HEK293 (cell line): Measurements from ENCODE around the gene FGF3.

Source experiments
- KLF10 ChIP-seq: fragments of 450-650 bp; IDR thresholded peaks from 2 replicates; pipeline ENCODE4 v1.5.1; 2018; ENCODE audit warnings: missing biosample characterization, mild to moderate bottlenecking, missing genetic modification characterization
- KLF16 ChIP-seq: fragments of 450-650 bp; formaldehyde crosslinking; IDR thresholded peaks from 2 replicates; pipeline ENCODE4 v1.5.1; 2017; ENCODE audit warnings: missing biosample characterization, missing genetic modification characterization
- TCF7L2 ChIP-seq: IDR thresholded peaks from 2 replicates; pipeline ENCODE4 v1.6.1; 2011; ENCODE audit warnings: low read depth, mild to moderate bottlenecking, inconsistent platforms, low read length, moderate library complexity, borderline replicate concordance
- TRIM28 ChIP-seq: IDR thresholded peaks from 2 replicates; pipeline ENCODE4 v1.6.1; 2011; ENCODE audit warnings: low read length, control low read depth, borderline replicate concordance
- ZBTB8A ChIP-seq: fragments of 450-650 bp; formaldehyde crosslinking; IDR thresholded peaks from 2 replicates; pipeline ENCODE4 v1.5.1; 2016; ENCODE audit warnings: missing biosample characterization, missing genetic modification characterization
- ZNF121 ChIP-seq: fragments of 450-650 bp; formaldehyde crosslinking; IDR thresholded peaks from 2 replicates; pipeline ENCODE4 v1.5.1; 2016; ENCODE audit warnings: missing biosample characterization, missing genetic modification characterization
- ZNF302 ChIP-seq: fragments of 450-650 bp; formaldehyde crosslinking; IDR thresholded peaks from 2 replicates; pipeline ENCODE4 v1.5.1; 2016; ENCODE audit warnings: missing biosample characterization, missing genetic modification characterization, low read depth
- TF ChIP-seq, protein P1 (sequence below): fragments of 450-650 bp; formaldehyde crosslinking; IDR thresholded peaks from 2 replicates; pipeline ENCODE4 v1.5.1; 2016; ENCODE audit warnings: missing biosample characterization, missing genetic modification characterization
- TF ChIP-seq, protein P2 (sequence below): fragments of 450-650 bp; formaldehyde crosslinking; IDR thresholded peaks from 2 replicates; pipeline ENCODE4 v1.5.1; 2016; ENCODE audit warnings: missing biosample characterization, missing genetic modification characterization
- TF ChIP-seq, protein P3 (sequence below): fragments of 450-650 bp; formaldehyde crosslinking; IDR thresholded peaks from 2 replicates; pipeline ENCODE4 v1.5.1; 2016; ENCODE audit warnings: missing biosample characterization, missing genetic modification characterization
- TF ChIP-seq, protein P4 (sequence below): fragments of 450-650 bp; formaldehyde crosslinking; conservative IDR thresholded peaks from 2 replicates; pipeline ENCODE4 v1.5.1; 2016; ENCODE audit warnings: low read depth, missing biosample characterization, missing genetic modification characterization
- TF ChIP-seq, protein P5 (sequence below): fragments of 450-650 bp; formaldehyde crosslinking; IDR thresholded peaks from 2 replicates; pipeline ENCODE4; 2016; ENCODE audit warnings: missing biosample characterization, missing genetic modification characterization

DNA sequence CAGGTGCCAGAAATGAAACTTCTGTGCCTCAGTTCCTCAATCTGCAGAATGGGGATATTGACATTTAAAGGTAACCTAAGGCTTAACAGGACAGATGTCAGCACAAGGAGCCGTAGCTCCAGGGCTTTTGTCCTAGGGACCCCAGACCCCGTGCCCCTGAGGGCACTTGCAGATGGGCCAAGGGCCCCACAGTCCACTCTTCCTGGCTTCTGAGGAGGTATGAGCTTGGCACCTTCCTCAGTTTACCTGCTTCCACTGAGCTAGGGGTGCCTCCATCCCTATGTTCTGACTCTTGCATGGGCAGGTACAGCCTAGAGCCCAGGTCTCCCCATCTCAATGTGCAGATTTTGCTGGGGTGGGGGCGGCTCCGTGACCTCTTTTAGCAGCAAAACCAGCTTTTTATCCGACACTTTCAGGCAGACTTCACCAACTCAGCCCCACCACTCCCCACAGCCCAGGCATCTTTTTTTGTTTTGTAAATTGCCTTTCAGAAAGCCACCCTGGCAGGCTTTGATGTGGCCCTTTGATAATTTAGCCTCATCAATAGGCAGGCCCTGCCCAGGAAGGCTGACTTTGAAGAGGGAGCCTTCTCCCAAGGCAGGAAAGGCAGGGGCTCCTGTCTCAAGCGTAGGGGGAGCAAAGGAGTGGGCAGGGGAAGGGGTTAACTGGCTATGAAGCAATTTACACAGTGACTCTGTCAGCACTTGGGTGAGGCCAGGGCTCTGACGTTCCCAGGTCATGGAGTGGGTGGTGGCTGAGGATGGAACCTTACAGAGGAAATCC is 23.7 kb upstream of the FGF3 start:
- TF ChIP-seq, protein P1, sequence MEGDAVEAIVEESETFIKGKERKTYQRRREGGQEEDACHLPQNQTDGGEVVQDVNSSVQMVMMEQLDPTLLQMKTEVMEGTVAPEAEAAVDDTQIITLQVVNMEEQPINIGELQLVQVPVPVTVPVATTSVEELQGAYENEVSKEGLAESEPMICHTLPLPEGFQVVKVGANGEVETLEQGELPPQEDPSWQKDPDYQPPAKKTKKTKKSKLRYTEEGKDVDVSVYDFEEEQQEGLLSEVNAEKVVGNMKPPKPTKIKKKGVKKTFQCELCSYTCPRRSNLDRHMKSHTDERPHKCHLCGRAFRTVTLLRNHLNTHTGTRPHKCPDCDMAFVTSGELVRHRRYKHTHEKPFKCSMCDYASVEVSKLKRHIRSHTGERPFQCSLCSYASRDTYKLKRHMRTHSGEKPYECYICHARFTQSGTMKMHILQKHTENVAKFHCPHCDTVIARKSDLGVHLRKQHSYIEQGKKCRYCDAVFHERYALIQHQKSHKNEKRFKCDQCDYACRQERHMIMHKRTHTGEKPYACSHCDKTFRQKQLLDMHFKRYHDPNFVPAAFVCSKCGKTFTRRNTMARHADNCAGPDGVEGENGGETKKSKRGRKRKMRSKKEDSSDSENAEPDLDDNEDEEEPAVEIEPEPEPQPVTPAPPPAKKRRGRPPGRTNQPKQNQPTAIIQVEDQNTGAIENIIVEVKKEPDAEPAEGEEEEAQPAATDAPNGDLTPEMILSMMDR (tag by site-specific recombination) = no peak
- no peak for TF ChIP-seq TCF7L2
- no peak for TF ChIP-seq ZNF302 (tag by site-specific recombination)
- TF ChIP-seq TRIM28 = no peak
- TF ChIP-seq, protein P2, sequence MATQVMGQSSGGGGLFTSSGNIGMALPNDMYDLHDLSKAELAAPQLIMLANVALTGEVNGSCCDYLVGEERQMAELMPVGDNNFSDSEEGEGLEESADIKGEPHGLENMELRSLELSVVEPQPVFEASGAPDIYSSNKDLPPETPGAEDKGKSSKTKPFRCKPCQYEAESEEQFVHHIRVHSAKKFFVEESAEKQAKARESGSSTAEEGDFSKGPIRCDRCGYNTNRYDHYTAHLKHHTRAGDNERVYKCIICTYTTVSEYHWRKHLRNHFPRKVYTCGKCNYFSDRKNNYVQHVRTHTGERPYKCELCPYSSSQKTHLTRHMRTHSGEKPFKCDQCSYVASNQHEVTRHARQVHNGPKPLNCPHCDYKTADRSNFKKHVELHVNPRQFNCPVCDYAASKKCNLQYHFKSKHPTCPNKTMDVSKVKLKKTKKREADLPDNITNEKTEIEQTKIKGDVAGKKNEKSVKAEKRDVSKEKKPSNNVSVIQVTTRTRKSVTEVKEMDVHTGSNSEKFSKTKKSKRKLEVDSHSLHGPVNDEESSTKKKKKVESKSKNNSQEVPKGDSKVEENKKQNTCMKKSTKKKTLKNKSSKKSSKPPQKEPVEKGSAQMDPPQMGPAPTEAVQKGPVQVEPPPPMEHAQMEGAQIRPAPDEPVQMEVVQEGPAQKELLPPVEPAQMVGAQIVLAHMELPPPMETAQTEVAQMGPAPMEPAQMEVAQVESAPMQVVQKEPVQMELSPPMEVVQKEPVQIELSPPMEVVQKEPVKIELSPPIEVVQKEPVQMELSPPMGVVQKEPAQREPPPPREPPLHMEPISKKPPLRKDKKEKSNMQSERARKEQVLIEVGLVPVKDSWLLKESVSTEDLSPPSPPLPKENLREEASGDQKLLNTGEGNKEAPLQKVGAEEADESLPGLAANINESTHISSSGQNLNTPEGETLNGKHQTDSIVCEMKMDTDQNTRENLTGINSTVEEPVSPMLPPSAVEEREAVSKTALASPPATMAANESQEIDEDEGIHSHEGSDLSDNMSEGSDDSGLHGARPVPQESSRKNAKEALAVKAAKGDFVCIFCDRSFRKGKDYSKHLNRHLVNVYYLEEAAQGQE (tag by site-specific recombination) = no peak
- TF ChIP-seq KLF16 (tag by site-specific recombination) = no peak
- TF ChIP-seq, protein P3, sequence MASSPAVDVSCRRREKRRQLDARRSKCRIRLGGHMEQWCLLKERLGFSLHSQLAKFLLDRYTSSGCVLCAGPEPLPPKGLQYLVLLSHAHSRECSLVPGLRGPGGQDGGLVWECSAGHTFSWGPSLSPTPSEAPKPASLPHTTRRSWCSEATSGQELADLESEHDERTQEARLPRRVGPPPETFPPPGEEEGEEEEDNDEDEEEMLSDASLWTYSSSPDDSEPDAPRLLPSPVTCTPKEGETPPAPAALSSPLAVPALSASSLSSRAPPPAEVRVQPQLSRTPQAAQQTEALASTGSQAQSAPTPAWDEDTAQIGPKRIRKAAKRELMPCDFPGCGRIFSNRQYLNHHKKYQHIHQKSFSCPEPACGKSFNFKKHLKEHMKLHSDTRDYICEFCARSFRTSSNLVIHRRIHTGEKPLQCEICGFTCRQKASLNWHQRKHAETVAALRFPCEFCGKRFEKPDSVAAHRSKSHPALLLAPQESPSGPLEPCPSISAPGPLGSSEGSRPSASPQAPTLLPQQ (tag by site-specific recombination) = no peak
- no peak for TF ChIP-seq ZNF121 (tag by site-specific recombination)
- no peak for TF ChIP-seq KLF10
- TF ChIP-seq, protein P4, sequence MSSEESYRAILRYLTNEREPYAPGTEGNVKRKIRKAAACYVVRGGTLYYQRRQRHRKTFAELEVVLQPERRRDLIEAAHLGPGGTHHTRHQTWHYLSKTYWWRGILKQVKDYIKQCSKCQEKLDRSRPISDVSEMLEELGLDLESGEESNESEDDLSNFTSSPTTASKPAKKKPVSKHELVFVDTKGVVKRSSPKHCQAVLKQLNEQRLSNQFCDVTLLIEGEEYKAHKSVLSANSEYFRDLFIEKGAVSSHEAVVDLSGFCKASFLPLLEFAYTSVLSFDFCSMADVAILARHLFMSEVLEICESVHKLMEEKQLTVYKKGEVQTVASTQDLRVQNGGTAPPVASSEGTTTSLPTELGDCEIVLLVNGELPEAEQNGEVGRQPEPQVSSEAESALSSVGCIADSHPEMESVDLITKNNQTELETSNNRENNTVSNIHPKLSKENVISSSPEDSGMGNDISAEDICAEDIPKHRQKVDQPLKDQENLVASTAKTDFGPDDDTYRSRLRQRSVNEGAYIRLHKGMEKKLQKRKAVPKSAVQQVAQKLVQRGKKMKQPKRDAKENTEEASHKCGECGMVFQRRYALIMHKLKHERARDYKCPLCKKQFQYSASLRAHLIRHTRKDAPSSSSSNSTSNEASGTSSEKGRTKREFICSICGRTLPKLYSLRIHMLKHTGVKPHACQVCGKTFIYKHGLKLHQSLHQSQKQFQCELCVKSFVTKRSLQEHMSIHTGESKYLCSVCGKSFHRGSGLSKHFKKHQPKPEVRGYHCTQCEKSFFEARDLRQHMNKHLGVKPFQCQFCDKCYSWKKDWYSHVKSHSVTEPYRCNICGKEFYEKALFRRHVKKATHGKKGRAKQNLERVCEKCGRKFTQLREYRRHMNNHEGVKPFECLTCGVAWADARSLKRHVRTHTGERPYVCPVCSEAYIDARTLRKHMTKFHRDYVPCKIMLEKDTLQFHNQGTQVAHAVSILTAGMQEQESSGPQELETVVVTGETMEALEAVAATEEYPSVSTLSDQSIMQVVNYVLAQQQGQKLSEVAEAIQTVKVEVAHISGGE (tag by site-specific recombination) = no peak
- no peak for TF ChIP-seq ZBTB8A (tag by site-specific recombination)
- TF ChIP-seq, protein P5, sequence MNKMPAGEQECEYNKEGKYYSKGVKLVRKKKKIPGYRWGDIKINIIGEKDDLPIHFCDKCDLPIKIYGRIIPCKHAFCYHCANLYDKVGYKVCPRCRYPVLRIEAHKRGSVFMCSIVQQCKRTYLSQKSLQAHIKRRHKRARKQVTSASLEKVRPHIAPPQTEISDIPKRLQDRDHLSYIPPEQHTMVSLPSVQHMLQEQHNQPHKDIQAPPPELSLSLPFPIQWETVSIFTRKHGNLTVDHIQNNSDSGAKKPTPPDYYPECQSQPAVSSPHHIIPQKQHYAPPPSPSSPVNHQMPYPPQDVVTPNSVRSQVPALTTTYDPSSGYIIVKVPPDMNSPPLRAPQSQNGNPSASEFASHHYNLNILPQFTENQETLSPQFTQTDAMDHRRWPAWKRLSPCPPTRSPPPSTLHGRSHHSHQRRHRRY (tag by site-specific recombination) = no peak
